Heart right ventricle (tissue), 16 donors: ENCODE data around the gene MARCHF11. TPM values are rescaled to one million over a fixed set of nuclear protein-coding genes. Genes with fewer than 3 reads are reported as not detected.

Source experiments
- ATAC-seq, 8 donors: fragments of 200-7000 bp; cut with Tn5 transposase; one replicate each; pipeline ENCODE4 v1.9.1; 2020; ENCODE audit warnings: mild to moderate bottlenecking in 8 of 8, moderate library complexity in 8 of 8, moderate number of reproducible peaks in 1 of 8
- DNase-seq, 2 donors: peaks; one replicate each; pipeline ENCODE4 v3.0.0-alpha.2; 2020
- H3K27ac ChIP-seq, 10 donors: fragments of 200-600 bp; sonication (generic) in 2 of 10; one replicate each; pipeline versions ENCODE4 v1.5.0 to v1.8.0; 2020 to 2022; ENCODE audit warnings: mild to moderate bottlenecking in 3 of 10
- H3K27me3 ChIP-seq, 7 donors: fragments of 200-600 bp; one replicate each; pipeline ENCODE4 v1.8.0; 2021 to 2022; ENCODE audit warnings: mild to moderate bottlenecking in 2 of 7
- H3K36me3 ChIP-seq, 9 donors: fragments of 200-600 bp; sonication (generic) in 1 of 9; one replicate each; pipeline versions ENCODE4 v1.5.0 to v1.8.0; 2020 to 2022; ENCODE audit warnings: mild to moderate bottlenecking in 2 of 9
- H3K4me1 ChIP-seq, 9 donors: fragments of 200-600 bp; sonication (generic) in 1 of 9; one replicate each; pipeline versions ENCODE4 v1.5.0 to v1.8.0; 2020 to 2022; ENCODE audit warnings: mild to moderate bottlenecking in 4 of 9
- H3K4me3 ChIP-seq, 10 donors: fragments of 200-600 bp; sonication (generic) in 2 of 10; one replicate each; pipeline versions ENCODE4 v1.5.0 to v1.8.0; 2020 to 2022; ENCODE audit warnings: mild to moderate bottlenecking in 7 of 10, moderate library complexity in 2 of 10
- H3K9me3 ChIP-seq, 11 donors: fragments of 200-600 bp in 10 of 11; sonication (generic) in 2 of 11; one replicate each; pipeline versions ENCODE4 v1.5.0 to v1.8.0; 2013 to 2022; ENCODE audit warnings: mild to moderate bottlenecking in 2 of 11, control low read depth in 1 of 11, moderate library complexity in 1 of 11
- CTCF ChIP-seq, 9 donors: fragments of 200-600 bp; sonication (generic) in 2 of 9; IDR thresholded peaks; one replicate each; pipeline versions ENCODE4 v1.5.0 to v1.8.0; 2021 to 2022; ENCODE audit warnings: antibody characterized with exemption in 9 of 9, mild to moderate bottlenecking in 5 of 9, moderate library complexity in 1 of 9
- whole genome bisulfite sequencing, 2 donors: extraction: QIAGEN DNeasy Blood & Tissue Kit; methylation state at CpG; one replicate each; pipeline ENCODE4 v1.1.7; 2013; ENCODE audit warnings: inconsistent platforms in 1 of 2; 5-methylcytosine and 5-hydroxymethylcytosine counted together
- intact Hi-C, 10 donors: fragments of 100-400 bp; cut with DNase I; formaldehyde crosslinking; loops; one replicate each; pipeline versions ENCODE4 v1.11.1 to v1.14.2; 2022
- polyA plus RNA-seq, 2 donors: library from polyadenylated mRNA; stranded (reverse); fragments of 200-250 nt; gene quantifications; one replicate each; pipeline ENCODE4 v1.2.3, GENCODE V29; 2013
- total RNA-seq, 10 donors: library from RNA; stranded (reverse); fragmentation: NEBNext Ultra II Directional in 3 of 10; extraction: Animal tissue kit (Norgen Biotek cat#: 25700) in 3 of 10; gene quantifications; one replicate each; pipeline versions ENCODE4 v1.2.1 to v1.2.4, GENCODE V29; 2021 to 2023
- donor health status: Arrhythmogenic right ventricular cardiomyopathy.
- donor health status: ischemic (EF 13 %, LVEDD 7.1; RV severe dilation, severe dysfunction).
- donor health status: healthy with polysubstance abuse.
- donor health status: DM: no; HTN: yes; CAD: no.
- donor health status: DM: no; HTN: no; CAD: no.
- donor health status: ischemic (EF 25% LVEDD 6.9; RV normal size, moderate dysfunction).
- donor health status: ischemic (EF 25% LVEDD 5.7; RV mildly dilated, moderate dysfunction).
- donor health status: healthy.
- donor health status: DM: yes; HTN: yes; CAD: no.
- donor health status: Ischemic cardiomyopathy.
- donor health status: ischemic (EF 35%, LVEDD 5.7; RV mildly dilated, moderate dysfunction).
- donor health status: nonischemic (EF 11% LVEDD 7.7; RV severe dilation, severe dysfunction).
- donor health status: DM: yes; HTN: yes; CAD: no.
- donor health status: PGD.
- donor health status: ischemic (EF 29% LVEDD 5.4; RV normal size, mild dysfunction).
- donor health status: nonischemic (EF 23%, LVEDD 6.1; RV moderate dilation, normal function).

Gene MARCHF11
- total and polyA plus RNA-seq, 12 donors, result 0.58 to 7.9 (median 3.5) TPM

- WGBS, 2 donors, result 86 to 94% methylated on average over 1 of the region's 1 CpG
- H3K9me3 ChIP-seq, result no peaks in the 10 kb centered on the region
- intact Hi-C loops, result no loop called here
- ATAC-seq (no peak), DNase-seq (no peak)
- no peak overlapping the region for H3K4me3 ChIP-seq
- H3K36me3 ChIP-seq, result no peaks in the 10 kb centered on the region
- H3K4me1 ChIP-seq, result peaks cover 0 to 9% (median 0%) of the 10 kb centered on the region in 9 donors
- no peak for TF ChIP-seq CTCF (IDR thresholded peaks at IDR 0.05)
- no peak overlapping the region for H3K27ac ChIP-seq
- H3K27me3 ChIP-seq, result no peaks in the 10 kb centered on the region
Observed at GRCh38 chr5:16049761-16050160, 129.8 kb downstream of the MARCHF11 start.

GRCh38 chr5:16048132-16048531 lies 131.5 kb downstream of the MARCHF11 start:
- no peak for DNase-seq
- no peak for TF ChIP-seq CTCF (IDR thresholded peaks at IDR 0.05)
- peak in 2 of 8 donors; percentile 78 to 82 for ATAC-seq
- Histone ChIP-seq H3K4me3 (no peak overlapping the region), H3K27ac (no peak overlapping the region), H3K9me3 (no peaks in the 10 kb centered on the region), H3K36me3 (no peaks in the 10 kb centered on the region), H3K27me3 (no peaks in the 10 kb centered on the region), H3K4me1 (peaks cover 0 to 9% (median 0%) of the 10 kb centered on the region in 9 donors)
- intact Hi-C loops, result no loop called here

- H3K4me3 ChIP-seq, result no peak overlapping the region
- peaks cover 0 to 5% (median 0%) of the 10 kb centered on the region in 9 donors for H3K4me1 ChIP-seq
- DNase-seq (no peak), ATAC-seq (no peak)
- no peaks in the 10 kb centered on the region for H3K36me3 ChIP-seq
- H3K27me3 ChIP-seq, result no peaks in the 10 kb centered on the region
- no peak for TF ChIP-seq CTCF (IDR thresholded peaks at IDR 0.05)
- no peaks in the 10 kb centered on the region for H3K9me3 ChIP-seq
- H3K27ac ChIP-seq, result no peak overlapping the region
- intact Hi-C loops, result no loop called here
- WGBS, 2 donors, result 69 to 76% methylated on average over 5 of the region's 5 CpGs
Observed at GRCh38 chr5:16043349-16043965, 136.1 kb downstream of the MARCHF11 start.

- no peak for TF ChIP-seq CTCF (IDR thresholded peaks at IDR 0.05)
- Histone ChIP-seq H3K4me3 (no peak overlapping the region), H3K27me3 (no peaks in the 10 kb centered on the region), H3K27ac (no peak overlapping the region), H3K36me3 (no peaks in the 10 kb centered on the region), H3K4me1 (no peaks in the 10 kb centered on the region), H3K9me3 (no peaks in the 10 kb centered on the region)
- intact Hi-C loops, result no loop called here
- WGBS, 2 donors, result 87 to 91% methylated on average over 8 of the region's 8 CpGs
- DNase-seq (no peak), ATAC-seq (no peak)
Observed at GRCh38 chr5:16037121-16037845, 142.3 kb downstream of the MARCHF11 start.
